ENCODE results near the gene ADRM1. TPM values are rescaled to one million over a fixed set of nuclear protein-coding genes. Genes with fewer than 3 reads are reported as not detected.

Gene ADRM1
- total RNA-seq, 4 donors from 2014 or later, result 84.7 to 155 (median 146) TPM

DNA sequence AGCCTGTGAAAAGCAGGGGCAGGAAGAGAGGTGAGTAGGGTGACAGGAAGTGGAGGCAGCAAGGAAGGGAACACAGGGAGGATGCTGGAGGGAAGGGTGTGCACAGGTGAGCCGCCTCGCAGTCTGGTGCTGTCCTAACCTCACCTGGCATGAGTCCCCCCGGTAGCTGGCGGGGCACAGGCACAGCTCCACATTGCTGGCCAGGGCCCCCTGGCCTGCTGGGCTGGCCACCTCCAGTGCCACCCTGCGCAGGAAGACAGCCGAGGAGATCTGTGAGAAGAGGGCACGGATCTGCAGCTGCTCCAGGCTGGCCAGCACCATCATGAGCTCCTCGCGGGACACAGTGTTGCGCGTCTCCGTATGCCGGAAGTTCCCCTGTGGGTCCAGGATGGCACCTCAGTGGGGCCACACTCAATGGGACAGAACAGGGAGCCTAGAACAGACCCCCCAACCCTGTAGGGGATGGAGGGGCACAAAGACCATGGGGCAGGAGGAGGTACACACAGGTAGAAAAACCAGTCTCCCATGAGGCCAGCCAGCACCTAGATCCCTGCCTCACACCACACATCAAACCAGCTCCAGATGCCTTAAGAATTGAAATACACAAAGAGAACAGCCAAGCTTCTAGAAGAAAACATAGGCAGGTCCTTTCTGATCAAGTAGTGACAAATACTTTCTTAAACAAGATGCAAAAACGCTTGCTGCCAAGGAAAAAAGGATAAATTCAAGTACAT lies 22.5 kb downstream of the ADRM1 start:
- H3K4me1 ChIP-seq, result peaks cover 9% of the 10 kb centered on the region
- no peak for TF ChIP-seq POLR2AphosphoS5 (IDR thresholded peaks at IDR 0.05)
- TF ChIP-seq POLR2A (IDR thresholded peaks at IDR 0.05), result no peak
- no peak for TF ChIP-seq CTCF (IDR thresholded peaks at IDR 0.05)
- TF ChIP-seq EP300 (IDR thresholded peaks at IDR 0.05), result no peak
- H3K9me3 ChIP-seq, result no peaks in the 10 kb centered on the region
- H3K27ac ChIP-seq, result no peak overlapping the region
- no peaks in the 10 kb centered on the region for H3K27me3 ChIP-seq
- peaks cover 88% of the 10 kb centered on the region for H3K36me3 ChIP-seq
- 78% methylated on average over 3 of the region's 14 CpGs for WGBS
- DNase-seq (ENCODE audit: low spot score in 2 of 2), result no peak
- no peak overlapping the region for H3K4me3 ChIP-seq

DNA sequence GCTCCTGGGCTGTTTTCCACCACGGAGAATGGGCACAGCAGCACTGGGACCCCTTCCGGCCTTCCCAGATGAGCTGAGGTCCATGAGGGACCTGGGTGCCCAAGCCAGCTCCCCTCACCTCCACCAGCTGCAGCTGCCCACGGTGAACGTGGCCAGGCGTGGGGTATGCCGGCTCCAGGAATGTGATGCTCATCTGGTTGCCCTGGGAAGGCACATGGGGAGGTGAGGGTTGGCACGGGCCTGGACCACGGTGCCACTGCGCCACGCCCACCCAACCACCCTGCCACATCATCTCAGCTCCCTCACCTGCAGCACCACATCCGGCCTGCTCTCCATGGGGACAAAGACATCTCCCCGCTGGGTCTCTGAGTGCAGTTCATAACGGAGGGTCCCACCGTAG lies 23.8 kb downstream of the ADRM1 start:
- Histone ChIP-seq H3K27me3 (no peaks in the 10 kb centered on the region), H3K27ac (no peak overlapping the region), H3K36me3 (peaks cover 96% of the 10 kb centered on the region), H3K4me3 (no peak overlapping the region), H3K4me1 (peaks cover 9% of the 10 kb centered on the region), H3K9me3 (no peaks in the 10 kb centered on the region)
- 89% methylated on average over 7 of the region's 14 CpGs for WGBS
- TF ChIP-seq EP300 (IDR thresholded peaks at IDR 0.05) (no peak), POLR2AphosphoS5 (IDR thresholded peaks at IDR 0.05) (no peak), POLR2A (IDR thresholded peaks at IDR 0.05) (no peak), CTCF (IDR thresholded peaks at IDR 0.05) (no peak)
- no peak for DNase-seq (ENCODE audit: low spot score in 2 of 2)

GRCh38 chr20:62326959-62327725 lies 24.3 kb downstream of the ADRM1 start:
- Histone ChIP-seq H3K4me3 (no peak overlapping the region), H3K27me3 (no peaks in the 10 kb centered on the region), H3K9me3 (no peaks in the 10 kb centered on the region), H3K4me1 (peaks cover 9% of the 10 kb centered on the region), H3K27ac (no peak overlapping the region), H3K36me3 (peaks cover 96% of the 10 kb centered on the region)
- WGBS, result 89% methylated on average over 21 of the region's 30 CpGs
- DNase-seq (ENCODE audit: low spot score in 2 of 2), result no peak
- TF ChIP-seq EP300 (IDR thresholded peaks at IDR 0.05) (no peak), CTCF (IDR thresholded peaks at IDR 0.05) (no peak), POLR2A (IDR thresholded peaks at IDR 0.05) (no peak)

DNA sequence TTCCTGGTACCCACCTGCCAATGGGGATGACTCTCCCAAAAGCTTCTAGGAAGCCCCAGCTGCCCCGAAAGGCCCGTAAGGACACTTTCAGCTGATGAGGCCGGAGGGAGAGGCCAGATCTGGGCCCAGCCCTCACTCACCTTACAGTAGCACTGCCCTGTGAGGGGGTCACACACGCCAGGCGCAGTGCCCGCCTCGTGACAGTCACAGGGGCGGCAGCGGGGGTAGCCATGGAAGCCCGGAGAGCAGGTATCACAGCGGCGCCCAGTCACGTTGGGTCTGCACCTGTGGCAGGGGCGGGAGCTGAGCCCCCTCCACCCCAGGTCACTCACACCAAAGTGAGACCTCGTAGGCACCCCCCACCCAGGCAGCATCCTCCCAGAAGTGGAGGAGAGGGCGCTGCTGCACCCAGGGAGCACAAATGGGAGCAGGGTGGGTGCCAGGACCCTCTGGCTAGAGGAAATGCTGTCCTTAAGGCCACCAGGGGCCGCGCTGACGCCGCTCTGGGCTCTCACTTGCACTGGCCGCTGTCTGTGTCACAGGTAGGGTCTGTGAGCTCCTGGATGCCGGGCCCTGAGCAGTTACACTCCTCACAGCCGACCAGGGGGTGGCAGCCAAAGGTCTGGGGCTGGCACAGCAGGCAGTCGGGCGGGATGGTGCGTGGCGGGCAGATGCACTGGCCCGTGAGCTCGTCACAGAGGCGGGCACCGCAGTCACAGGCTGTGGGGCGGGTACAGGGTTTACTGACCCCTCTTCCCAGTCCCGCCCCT lies 25.1 kb downstream of the ADRM1 start:
- no peak for DNase-seq (ENCODE audit: low spot score in 2 of 2)
- Histone ChIP-seq H3K4me3 (no peak overlapping the region), H3K9me3 (no peaks in the 10 kb centered on the region), H3K36me3 (peaks cover 98% of the 10 kb centered on the region), H3K4me1 (peaks cover 9% of the 10 kb centered on the region), H3K27ac (no peak overlapping the region), H3K27me3 (no peaks in the 10 kb centered on the region)
- 88% methylated on average over 11 of the region's 33 CpGs for WGBS
- TF ChIP-seq EP300 (IDR thresholded peaks at IDR 0.05) (no peak), POLR2A (IDR thresholded peaks at IDR 0.05) (no peak), CTCF (IDR thresholded peaks at IDR 0.05) (no peak), POLR2AphosphoS5 (IDR thresholded peaks at IDR 0.05) (no peak)
